HG03045 (cell line): ENCODE results near the gene PSENEN.
"Not testable (repeated sequence)": the region's sequence is repeated elsewhere in the genome, so short reads cannot be mapped to it uniquely, and the experiment has no call there.

Experiments used
- ATAC-seq: cut with Tn5 transposase; IDR thresholded peaks from one replicate; pipeline ENCODE4 v1.9.1; 2021; ENCODE audit warnings: mild to moderate bottlenecking, moderate library complexity; ENCODE audit not compliant: unreplicated experiment

PSENEN gene

GRCh38 chr19:35768082-35768421, 22.6 kb downstream of the PSENEN start:
- ATAC-seq: no peak

DNA sequence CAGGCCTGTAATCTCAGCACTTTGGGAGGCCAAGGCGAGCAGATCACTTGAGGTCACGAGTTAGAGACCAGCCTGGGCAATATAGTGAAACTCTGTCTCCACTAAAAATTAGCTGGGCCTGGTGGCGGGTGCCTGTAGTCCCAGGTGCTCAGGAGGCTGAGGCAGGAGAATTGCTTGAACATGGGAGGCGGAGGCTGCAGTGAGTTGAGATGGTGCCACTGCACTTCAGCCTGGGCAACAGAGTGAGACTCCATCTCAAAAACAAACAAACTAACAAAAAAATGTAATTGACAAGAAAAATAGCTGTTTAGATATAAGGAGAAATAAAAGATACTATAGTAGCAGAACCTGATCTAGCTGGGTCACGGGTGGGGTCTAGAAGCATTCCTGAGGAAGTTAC, 26.9 kb downstream of the PSENEN start:
- ATAC-seq: not testable (repeated sequence)

GRCh38 chr19:35773020-35773806, 27.8 kb downstream of the PSENEN start:
- ATAC-seq: no peak

- ATAC-seq: no peak
Measured at GRCh38 chr19:35774274-35775045, 29.0 kb downstream of the PSENEN start.

GRCh38 chr19:35775046-35775297, 29.5 kb downstream of the PSENEN start:
- ATAC-seq: peak; percentile 5

- peak; percentile 92 for ATAC-seq
Measured at GRCh38 chr19:35775298-35776101, 30.0 kb downstream of the PSENEN start, which contains the start of gene ARHGAP33. Gene ARHGAP33 (plus strand): TSS chr19:35775564. CDS start chr19:35775659, 95 bp downstream.

- ATAC-seq: no peak
Measured at GRCh38 chr19:35776102-35776788, 30.8 kb downstream of the PSENEN start.

- no peak for ATAC-seq
Measured at GRCh38 chr19:35777086-35777841, 31.8 kb downstream of the PSENEN start.

DNA sequence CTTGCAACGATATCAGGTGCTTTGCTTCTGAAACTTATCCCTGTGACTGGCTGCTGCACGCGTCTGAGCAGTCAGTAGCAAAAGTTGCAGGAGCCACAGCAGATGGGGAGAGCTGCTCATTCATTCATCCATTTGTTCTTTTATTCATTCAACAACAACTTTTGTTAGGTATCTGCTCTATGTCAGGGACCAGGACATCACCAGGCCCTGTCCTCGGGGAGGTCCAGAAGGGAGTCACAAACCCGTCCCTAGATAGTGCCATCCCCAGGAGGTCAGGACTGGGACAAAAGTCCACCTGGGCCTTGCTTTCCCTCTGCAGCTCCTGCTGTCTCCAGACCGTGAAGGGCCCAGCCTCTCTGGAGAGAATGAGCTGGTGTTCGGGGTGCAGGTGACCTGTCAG, 32.5 kb downstream of the PSENEN start:
- ATAC-seq: no peak

- ATAC-seq: no peak
Measured at GRCh38 chr19:35779033-35779432, 33.6 kb downstream of the PSENEN start.

GRCh38 chr19:35780058-35780457, 34.6 kb downstream of the PSENEN start:
- no peak for ATAC-seq

DNA sequence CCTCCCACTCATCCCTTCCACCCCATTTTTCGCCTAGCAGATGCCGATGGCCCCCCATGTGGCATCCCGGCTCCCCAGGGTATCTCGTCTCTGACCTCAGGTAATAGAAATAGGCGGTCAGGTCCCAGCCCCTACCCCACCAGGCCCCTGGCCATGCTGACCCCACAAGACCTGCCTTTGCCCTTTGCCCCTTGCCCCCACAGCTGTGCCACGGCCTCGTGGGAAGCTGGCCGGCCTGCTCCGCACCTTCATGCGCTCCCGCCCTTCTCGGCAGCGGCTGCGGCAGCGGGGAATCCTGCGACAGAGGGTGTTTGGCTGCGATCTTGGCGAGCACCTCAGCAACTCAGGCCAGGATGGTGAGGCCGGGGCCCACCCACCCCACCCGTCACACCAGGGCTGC, 35.3 kb downstream of the PSENEN start:
- no peak for ATAC-seq

DNA sequence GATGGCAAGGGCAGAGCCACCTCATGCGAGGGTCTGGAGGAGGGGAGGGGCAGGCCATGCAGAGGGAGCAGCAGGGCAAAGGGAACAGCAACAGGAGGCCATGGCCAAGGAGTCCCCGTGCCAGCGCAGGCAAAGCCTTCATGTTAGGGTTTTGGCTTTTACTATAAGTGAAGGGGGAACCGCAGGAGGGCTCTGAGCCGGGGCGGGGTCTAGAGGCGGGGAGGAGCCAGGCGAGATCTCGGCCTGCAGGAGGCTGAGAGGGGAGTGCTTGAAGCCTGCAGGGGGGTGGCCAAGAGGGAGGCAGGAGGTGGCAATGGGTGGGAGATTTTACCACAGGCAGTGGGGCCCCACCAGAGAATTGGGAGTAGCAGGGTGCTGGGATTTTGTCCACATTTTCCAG, 36.2 kb downstream of the PSENEN start:
- ATAC-seq: no peak

GRCh38 chr19:35782589-35782988, 37.1 kb downstream of the PSENEN start:
- ATAC-seq: no peak

- ATAC-seq: no peak
Measured at GRCh38 chr19:35783469-35784434, 38.3 kb downstream of the PSENEN start.

DNA sequence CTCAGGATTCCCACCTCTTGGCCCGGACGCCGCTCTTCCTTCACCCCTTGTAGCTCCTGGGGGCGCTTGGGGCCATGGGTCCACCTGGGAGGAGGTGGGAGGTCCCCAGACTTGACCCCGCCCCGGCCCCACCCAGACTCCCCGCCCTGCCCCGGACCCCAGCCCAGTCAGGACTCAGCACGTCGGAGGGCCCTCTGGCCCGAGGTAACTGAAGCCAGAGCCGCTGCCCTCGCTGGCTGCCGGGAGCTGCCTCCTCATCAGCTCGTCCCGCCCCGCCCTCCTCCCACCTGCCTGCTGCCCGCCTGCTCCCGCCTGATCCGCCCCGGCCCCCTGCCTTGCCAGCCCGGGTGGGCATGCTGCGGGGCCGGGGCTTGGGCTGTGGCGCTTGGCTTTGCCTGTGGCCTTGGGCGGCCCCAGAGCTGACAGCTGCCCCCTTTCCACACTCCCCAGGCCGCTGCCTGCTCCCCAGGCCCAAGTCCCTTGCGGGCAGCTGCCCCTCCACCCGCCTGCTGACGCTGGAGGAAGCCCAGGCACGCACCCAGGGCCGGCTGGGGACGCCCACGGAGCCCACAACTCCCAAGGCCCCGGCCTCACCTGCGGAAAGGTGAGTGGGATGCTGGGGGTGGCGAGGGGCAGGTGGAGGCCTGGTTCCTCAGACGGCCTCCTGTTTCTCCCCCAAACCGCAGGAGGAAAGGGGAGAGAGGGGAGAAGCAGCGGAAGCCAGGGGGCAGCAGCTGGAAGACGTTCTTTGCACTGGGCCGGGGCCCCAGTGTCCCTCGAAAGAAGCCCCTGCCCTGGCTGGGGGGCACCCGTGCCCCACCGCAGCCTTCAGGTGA, 39.3 kb downstream of the PSENEN start:
- ATAC-seq: no peak

- no peak for ATAC-seq
Measured at GRCh38 chr19:35785339-35785627, 39.8 kb downstream of the PSENEN start.

- ATAC-seq: no peak
Measured at GRCh38 chr19:35786299-35787160, 41.1 kb downstream of the PSENEN start.
